Measurements from ENCODE around the gene STOML3.

The STOML3 gene

DNA sequence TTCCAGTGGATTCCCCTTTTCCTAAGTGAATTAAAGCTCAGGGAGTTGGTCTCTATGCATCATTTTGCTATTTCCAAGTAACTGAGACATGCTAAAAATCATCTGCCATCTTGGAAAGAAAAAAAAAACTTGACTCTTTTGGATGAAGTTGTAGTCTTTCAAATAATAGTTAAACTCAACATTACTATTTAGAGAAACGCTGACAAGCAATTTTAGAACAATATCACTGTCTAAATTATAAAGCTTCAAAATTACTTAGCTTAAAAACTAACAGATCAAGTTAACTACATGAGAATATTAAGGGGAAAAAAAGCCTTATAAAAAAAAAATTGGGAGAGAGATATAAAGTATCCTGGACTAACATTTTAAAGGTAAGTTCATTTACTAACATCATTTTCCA lies 68.5 kb downstream of the STOML3 start:
- Histone ChIP-seq H3K9me3 (no peaks in the 10 kb centered on the region), H3K27me3 (peaks cover 14% of the 10 kb centered on the region), H3K4me1 (no peaks in the 10 kb centered on the region), H3K4me3 (ENCODE audit: low read depth, low read length) (no peak overlapping the region), H3K36me3 (no peaks in the 10 kb centered on the region)
- TF ChIP-seq, protein P1, sequence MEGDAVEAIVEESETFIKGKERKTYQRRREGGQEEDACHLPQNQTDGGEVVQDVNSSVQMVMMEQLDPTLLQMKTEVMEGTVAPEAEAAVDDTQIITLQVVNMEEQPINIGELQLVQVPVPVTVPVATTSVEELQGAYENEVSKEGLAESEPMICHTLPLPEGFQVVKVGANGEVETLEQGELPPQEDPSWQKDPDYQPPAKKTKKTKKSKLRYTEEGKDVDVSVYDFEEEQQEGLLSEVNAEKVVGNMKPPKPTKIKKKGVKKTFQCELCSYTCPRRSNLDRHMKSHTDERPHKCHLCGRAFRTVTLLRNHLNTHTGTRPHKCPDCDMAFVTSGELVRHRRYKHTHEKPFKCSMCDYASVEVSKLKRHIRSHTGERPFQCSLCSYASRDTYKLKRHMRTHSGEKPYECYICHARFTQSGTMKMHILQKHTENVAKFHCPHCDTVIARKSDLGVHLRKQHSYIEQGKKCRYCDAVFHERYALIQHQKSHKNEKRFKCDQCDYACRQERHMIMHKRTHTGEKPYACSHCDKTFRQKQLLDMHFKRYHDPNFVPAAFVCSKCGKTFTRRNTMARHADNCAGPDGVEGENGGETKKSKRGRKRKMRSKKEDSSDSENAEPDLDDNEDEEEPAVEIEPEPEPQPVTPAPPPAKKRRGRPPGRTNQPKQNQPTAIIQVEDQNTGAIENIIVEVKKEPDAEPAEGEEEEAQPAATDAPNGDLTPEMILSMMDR (IDR thresholded peaks at IDR 0.05; ENCODE audit: low read depth, low read length) = no peak
- DNase-seq = no peak

GRCh38 chr13:38921081-38921480 lies 69.5 kb downstream of the STOML3 start:
- DNase-seq = no peak
- no peaks in the 10 kb centered on the region for H3K4me1 ChIP-seq
- TF ChIP-seq, protein P1 (IDR thresholded peaks at IDR 0.05; ENCODE audit: low read depth, low read length) = no peak
- peaks cover 13% of the 10 kb centered on the region for H3K27me3 ChIP-seq
- H3K9me3 ChIP-seq = no peaks in the 10 kb centered on the region
- no peak overlapping the region for H3K4me3 ChIP-seq (ENCODE audit: low read depth, low read length)
- H3K36me3 ChIP-seq = no peaks in the 10 kb centered on the region
